SW 1271 (cell line): ENCODE results near the gene CEP72.
A peak's percentile ranks its signal among the peaks of the same experiment; 100 is the strongest.
"Not testable (repeated sequence)": the region's sequence is repeated elsewhere in the genome, so short reads cannot be mapped to it uniquely, and the experiment has no call there.

Experiments used
- DNase-seq, 2 experiments: peaks; one replicate each; lab custom pipeline; 2025; lab: John Stamatoyannopoulos, UW

The CEP72 gene

GRCh38 chr5:600886-601541 lies 11.1 kb upstream of the CEP72 start:
- DNase-seq = no peak

DNA sequence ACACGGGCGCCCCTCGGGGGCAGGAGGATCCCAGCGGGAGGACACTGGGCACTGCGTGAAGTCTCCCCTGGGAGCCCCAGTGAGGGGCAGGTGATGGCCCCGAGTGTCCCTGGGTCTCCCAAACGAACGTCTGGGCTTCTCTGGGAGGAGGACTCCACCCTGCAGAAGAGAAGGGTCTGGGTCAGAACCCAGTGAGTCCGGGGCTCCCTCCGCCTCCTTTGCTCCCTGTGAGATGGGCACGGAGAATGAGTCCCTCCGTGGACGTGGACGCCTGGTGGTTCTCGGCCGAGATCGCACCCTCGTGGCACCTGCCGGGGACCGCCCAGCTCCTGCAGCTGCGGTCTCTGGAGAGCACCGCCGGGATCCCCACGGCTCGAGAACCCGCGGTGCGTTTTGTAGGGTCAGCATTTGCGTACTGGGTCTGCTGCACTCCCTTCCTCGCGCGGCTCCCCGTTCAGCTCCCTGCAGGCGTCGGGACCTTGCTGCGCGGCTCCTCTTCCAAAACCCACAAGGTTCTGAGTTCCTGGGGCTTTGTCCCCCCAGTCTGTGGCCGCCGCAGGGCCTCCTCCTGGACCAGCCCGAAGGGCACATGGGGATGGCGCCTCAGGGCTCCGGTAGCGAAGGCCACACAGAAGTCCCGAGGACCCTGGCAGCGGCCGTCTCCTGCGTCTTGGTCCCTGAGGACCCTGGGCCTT lies 10.2 kb upstream of the CEP72 start:
- DNase-seq = no peak

GRCh38 chr5:602466-603035 lies 9.6 kb upstream of the CEP72 start:
- DNase-seq = no peak

GRCh38 chr5:603081-603998 lies 8.8 kb upstream of the CEP72 start:
- no peak for DNase-seq

DNA sequence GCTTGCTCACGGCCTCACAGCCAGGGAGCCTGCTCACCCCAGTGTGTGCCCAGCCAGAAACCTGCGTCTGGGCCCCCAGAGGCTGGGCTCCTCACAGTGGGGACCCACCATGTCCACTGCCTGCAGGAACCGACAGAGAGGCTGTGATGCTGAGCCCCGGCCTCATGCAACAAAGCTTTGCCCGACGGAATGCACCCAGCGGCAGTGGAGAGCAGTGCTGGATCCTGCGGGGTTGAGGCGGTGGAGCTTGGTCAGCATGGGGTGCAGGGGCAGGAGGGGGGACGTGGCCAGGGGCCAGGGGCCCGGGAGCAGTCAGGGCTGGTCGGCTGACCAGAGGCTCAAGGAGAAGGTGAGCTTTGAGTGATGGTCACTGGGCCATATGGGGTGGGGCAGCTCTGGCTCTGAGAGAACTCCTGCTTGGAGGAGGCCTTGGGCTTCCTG lies 7.7 kb upstream of the CEP72 start:
- DNase-seq = no peak

- not testable (repeated sequence) for DNase-seq
These were observed 7.0 kb upstream of the CEP72 start for GRCh38 chr5:605090-605489.

DNA sequence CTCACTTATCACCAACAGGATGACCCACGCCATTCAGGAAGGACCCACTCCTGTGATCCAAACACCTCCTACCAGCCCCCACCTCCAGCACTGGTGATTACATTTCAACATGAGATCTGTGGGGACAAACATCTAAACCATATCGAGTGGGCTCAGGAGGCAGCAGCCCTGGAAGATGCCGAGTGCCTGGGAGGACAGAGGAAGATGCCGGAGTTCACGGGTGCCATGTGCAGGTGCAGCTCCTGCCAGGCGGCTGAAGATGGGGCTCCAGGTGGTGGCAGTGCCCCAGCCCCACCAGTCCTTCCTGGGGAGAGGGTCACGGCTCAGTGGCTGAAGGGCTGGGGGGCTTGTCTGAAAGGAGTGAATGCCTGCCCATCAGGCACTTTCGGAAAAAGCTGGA lies 6.1 kb upstream of the CEP72 start:
- DNase-seq = no peak

DNA sequence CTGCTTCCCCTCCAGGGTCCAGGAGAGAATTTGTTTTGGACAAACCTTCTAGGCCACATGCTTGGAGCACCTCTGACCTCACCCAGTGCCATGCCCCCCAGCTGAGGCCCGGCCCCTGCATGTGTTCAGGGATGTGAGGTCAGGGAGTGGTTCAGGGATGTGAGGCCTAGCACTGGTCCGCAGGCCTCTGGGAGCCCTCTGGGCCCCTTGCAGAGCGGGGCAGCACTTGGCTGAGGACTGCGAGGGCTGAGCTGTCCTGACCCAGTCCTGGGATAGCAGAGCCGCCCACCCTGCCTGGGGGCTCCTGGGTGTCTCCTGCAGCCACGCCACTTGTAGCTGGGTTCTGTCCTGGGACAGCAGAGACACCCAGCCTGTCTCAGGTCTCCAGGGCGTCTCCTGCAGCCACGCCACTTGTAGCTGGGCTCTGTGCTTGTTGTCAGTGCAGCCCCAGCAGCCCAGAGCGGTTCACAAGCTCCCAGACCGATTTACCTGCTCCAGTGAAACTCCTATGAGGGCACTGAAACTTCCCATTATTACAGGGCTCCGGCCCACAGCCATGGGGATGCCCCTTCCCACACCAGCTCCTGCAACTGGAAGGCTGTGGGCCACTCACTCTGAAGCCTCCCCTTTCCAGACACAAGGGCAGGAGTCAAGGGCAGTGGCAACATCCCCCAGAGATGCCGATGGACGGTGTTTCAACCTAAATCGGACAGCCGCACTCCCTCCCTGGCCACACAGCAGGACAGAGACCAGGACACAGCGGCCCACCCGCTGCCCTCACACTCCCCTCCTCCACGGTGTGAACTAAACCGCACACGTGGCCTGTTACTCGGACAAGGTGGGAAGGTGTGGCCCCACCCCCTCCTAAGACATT lies 5.4 kb upstream of the CEP72 start:
- DNase-seq = no peak

DNA sequence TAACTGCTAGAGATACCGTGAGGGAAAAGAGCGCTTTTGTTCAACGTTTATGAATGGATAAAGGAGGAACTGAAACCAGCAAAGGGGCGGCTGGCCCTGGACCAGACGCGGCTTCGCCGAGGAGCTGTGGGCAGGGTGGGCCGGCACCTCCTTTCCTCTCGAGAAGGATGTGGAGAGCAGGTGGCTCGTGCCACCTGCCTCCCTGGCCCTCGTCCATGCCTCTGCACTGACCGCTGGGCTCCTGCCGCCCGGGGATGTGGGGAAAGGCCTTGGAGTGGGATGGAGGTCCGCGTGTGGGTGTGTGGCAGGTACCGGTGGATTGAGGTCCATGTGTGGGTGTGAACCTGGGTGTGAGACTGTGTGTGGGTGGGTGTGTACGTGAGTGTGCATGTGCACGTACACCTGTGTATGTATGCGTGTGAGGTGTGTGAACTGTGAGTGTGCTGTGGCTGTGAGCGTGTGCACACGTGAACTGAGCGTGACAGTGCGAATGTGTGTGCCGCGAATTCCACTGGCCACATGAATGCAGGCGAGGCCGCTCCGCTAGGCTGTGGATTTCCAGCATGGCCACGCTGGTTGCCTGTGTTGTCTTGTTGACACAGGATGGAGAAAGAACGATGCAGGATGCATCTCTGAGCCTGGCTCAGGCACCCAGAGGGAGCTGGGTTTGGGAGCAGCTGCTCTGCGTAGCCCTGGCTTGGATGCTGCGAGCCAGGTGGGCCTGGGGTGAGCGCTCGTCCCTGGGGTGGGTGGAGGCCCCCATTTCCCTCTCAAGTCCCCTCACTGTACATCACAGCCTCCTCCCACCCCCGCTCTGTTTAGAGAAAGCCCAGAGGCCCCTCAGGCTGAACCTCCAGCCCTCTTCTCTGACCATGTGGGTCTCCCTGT lies 4.4 kb upstream of the CEP72 start:
- no peak for DNase-seq

DNA sequence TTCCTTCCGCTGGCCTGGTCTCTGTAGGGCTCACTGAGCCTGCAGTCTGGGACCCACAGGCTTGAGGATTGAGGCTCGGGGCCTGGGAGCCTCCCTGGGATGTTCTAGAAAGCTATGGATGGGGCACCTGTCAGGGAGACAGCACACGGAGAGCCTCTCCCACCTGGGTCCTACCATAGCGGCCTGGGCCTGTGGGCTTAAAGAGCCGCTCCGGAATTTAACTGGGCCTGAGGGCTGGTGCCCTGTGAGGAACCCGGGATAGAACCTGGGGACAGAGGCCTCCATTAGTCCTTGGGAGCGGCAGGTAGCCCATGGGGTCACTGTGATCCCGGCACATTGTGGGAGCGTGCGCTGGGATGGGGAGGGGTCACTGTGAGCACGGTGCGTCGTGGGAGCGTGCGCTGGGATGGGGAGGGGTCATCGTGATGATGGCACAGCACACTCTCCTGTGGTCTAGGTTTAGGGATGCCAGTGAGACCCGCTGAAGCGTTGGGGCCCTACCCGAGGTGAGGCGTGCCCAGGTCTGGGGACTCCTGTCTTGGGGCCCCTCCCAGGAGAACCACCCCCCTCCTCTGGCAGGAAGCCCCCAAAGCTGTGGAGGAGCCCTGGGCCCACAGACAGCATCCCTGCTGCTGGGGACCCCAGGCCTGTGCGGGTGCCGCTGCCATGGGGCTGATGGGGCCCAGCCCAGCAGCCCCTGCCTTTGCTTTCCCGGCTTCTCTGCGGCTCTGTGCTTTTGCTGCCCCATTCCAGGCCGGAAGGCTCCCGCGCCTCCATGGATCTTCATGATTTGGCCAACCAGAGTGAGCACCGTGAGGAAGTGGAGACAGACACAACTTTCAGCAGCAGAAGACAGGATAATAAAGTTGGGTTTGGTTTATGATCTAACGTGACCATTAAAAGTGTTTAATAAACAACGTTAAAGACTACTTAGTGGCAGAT lies 3.4 kb upstream of the CEP72 start:
- no peak for DNase-seq

- DNase-seq = no peak
These were observed 2.6 kb upstream of the CEP72 start for GRCh38 chr5:609506-609905.

GRCh38 chr5:610011-610743 lies 2.0 kb upstream of the CEP72 start:
- no peak for DNase-seq

DNA sequence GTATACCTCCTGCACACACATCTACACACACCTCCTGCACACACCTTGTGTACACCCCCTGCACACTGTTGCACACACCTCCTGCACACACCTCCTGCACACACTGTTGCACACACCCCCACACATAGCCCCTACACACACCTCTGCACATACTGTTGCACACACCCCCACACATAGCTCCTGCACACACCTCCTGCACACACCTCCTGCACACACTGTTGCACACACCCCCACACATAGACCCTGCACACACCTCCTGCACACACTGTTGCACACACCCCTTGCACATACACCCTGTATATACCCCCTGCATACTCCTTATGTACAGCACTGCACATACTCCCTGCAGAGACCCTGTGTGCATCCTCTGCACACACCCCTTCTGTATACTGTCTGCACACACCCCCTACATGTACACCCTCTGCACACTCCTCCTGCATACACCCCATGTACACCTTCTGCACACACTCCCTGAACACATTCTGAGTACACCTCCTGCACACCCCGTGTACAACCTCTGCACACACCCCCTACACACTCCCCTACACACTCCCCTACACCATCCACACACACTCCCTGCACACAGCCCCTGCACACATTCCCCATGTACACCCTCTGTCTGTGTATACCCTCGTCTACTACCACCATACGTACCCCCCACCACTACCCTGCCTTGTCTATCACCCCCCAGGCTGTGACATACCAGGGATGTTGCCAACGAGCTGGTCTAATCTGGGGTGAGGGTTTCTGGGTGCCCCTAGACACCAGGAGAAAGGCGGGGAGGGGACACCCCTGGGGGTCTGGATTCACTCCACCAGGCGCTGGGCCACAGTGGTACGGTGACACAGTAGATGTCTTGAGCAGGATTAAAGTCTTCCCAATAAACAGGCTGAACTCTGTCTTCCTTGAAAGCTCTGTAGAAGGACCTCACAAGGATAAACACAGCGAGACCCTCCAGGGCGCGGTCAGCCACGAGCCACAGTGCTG lies 1.1 kb upstream of the CEP72 start:
- no peak for DNase-seq

GRCh38 chr5:612498-613424 lies 621 bp downstream of the CEP72 start:
- DNase-seq = peak in 1 of 2 experiments; percentile 45

GRCh38 chr5:616484-617039 lies 4.4 kb downstream of the CEP72 start:
- no peak for DNase-seq

DNA sequence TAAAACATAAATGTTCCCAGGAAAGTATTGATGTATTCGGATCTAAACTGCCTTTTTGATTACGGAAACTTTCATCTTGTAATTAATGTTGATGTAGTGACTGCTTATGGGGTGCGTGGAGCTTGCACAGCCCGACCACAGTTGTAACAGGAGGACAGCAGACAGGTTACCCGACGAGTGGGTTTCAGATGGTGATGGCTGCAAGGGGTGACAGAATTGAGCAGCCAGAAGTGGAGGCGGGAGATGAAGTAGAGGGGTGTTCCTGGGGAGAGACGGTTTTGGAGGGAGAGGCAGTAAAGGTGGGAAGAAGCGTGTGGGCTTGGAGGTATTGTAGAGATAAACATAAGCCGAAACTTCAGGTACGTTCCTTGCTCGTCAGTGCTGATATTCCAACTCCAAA lies 5.8 kb downstream of the CEP72 start:
- DNase-seq = no peak
